Measurements from ENCODE around the gene PCMTD2. TPM values are rescaled to one million over a fixed set of nuclear protein-coding genes. Genes with fewer than 3 reads are reported as not detected.

Gene PCMTD2
- total RNA-seq, 2 donors from 2014 or later: 55.9 to 113 TPM

GRCh38 chr20:64210656-64211369 lies 44.7 kb upstream of the PCMTD2 start:
- Histone ChIP-seq H3K27me3 (replicated peaks; ENCODE audit: insufficient read depth) (no peaks in the 10 kb centered on the region), H3K4me3 (no peak overlapping the region), H3K9me3 (no peaks in the 10 kb centered on the region), H3K27ac (no peak overlapping the region), H3K4me1 (ENCODE audit: control insufficient read depth in 1 of 2, low read depth in 2 of 2) (peaks cover 2 to 11% of the 10 kb centered on the region in 2 donors), H3K36me3 (no peaks in the 10 kb centered on the region)
- no peak for ATAC-seq (ENCODE audit: insufficient number of reproducible peaks, low FRiP score, low read depth)
- no peak for TF ChIP-seq CTCF (IDR thresholded peaks at IDR 0.05)
- DNase-seq (ENCODE audit: low spot score): no peak

- H3K27ac ChIP-seq: no peak overlapping the region
- H3K9me3 ChIP-seq: no peaks in the 10 kb centered on the region
- ATAC-seq (ENCODE audit: insufficient number of reproducible peaks, low FRiP score, low read depth) (no peak), DNase-seq (ENCODE audit: low spot score) (no peak)
- no peak for TF ChIP-seq CTCF (IDR thresholded peaks at IDR 0.05)
- no peak overlapping the region for H3K4me3 ChIP-seq
- peaks cover 2 to 11% of the 10 kb centered on the region in 2 donors for H3K4me1 ChIP-seq (ENCODE audit: control insufficient read depth in 1 of 2, low read depth in 2 of 2)
- H3K27me3 ChIP-seq (replicated peaks; ENCODE audit: insufficient read depth): no peaks in the 10 kb centered on the region
- H3K36me3 ChIP-seq: no peaks in the 10 kb centered on the region
These were observed 43.5 kb upstream of the PCMTD2 start for GRCh38 chr20:64211874-64212658.

- H3K4me1 ChIP-seq (ENCODE audit: control insufficient read depth in 1 of 2, low read depth in 2 of 2): peaks cover 2 to 11% of the 10 kb centered on the region in 2 donors
- no peak overlapping the region for H3K4me3 ChIP-seq
- DNase-seq (ENCODE audit: low spot score) (no peak), ATAC-seq (ENCODE audit: insufficient number of reproducible peaks, low FRiP score, low read depth) (no peak)
- no peaks in the 10 kb centered on the region for H3K27me3 ChIP-seq (replicated peaks; ENCODE audit: insufficient read depth)
- H3K27ac ChIP-seq: no peak overlapping the region
- TF ChIP-seq CTCF (IDR thresholded peaks at IDR 0.05): no peak
- no peaks in the 10 kb centered on the region for H3K36me3 ChIP-seq
- H3K9me3 ChIP-seq: no peaks in the 10 kb centered on the region
These were observed 42.8 kb upstream of the PCMTD2 start for GRCh38 chr20:64212755-64213154.

- Histone ChIP-seq H3K4me1 (ENCODE audit: control insufficient read depth in 1 of 2, low read depth in 2 of 2) (peaks cover 2 to 11% of the 10 kb centered on the region in 2 donors), H3K27me3 (replicated peaks; ENCODE audit: insufficient read depth) (no peaks in the 10 kb centered on the region), H3K27ac (no peak overlapping the region), H3K36me3 (no peaks in the 10 kb centered on the region), H3K9me3 (no peaks in the 10 kb centered on the region), H3K4me3 (no peak overlapping the region)
- DNase-seq (ENCODE audit: low spot score) (no peak), ATAC-seq (ENCODE audit: insufficient number of reproducible peaks, low FRiP score, low read depth) (no peak)
- no peak for TF ChIP-seq CTCF (IDR thresholded peaks at IDR 0.05)
These were observed 41.4 kb upstream of the PCMTD2 start for GRCh38 chr20:64214113-64214512.

- DNase-seq (ENCODE audit: low spot score) (no peak), ATAC-seq (ENCODE audit: insufficient number of reproducible peaks, low FRiP score, low read depth) (no peak)
- Histone ChIP-seq H3K9me3 (no peaks in the 10 kb centered on the region), H3K4me1 (ENCODE audit: control insufficient read depth in 1 of 2, low read depth in 2 of 2) (peaks cover 2 to 11% of the 10 kb centered on the region in 2 donors), H3K36me3 (no peaks in the 10 kb centered on the region), H3K4me3 (no peak overlapping the region), H3K27me3 (replicated peaks; ENCODE audit: insufficient read depth) (no peaks in the 10 kb centered on the region), H3K27ac (no peak overlapping the region)
- no peak for TF ChIP-seq CTCF (IDR thresholded peaks at IDR 0.05)
These were observed 40.6 kb upstream of the PCMTD2 start for GRCh38 chr20:64214952-64215351.
